Fibroblast of pulmonary artery (primary cell): Measurements from ENCODE around the gene PRDM2.

Source experiments
- DNase-seq: peaks from one replicate; pipeline ENCODE4 v3.0.0-alpha.2; 2010; ENCODE audit warnings: low read depth
- H3K4me3 ChIP-seq: replicated peaks from 2 replicates; pipeline ENCODE4 v1.5.1; 2011; ENCODE audit warnings: low read depth, mild to moderate bottlenecking, control low read depth, low read length, moderate library complexity
- TF ChIP-seq, protein P1 (sequence below): IDR thresholded peaks from 2 replicates; pipeline ENCODE4 v1.5.1; 2011; ENCODE audit warnings: mild to moderate bottlenecking, control low read depth, low read length, inconsistent platforms; ENCODE audit errors: missing control alignments

The PRDM2 gene

DNA sequence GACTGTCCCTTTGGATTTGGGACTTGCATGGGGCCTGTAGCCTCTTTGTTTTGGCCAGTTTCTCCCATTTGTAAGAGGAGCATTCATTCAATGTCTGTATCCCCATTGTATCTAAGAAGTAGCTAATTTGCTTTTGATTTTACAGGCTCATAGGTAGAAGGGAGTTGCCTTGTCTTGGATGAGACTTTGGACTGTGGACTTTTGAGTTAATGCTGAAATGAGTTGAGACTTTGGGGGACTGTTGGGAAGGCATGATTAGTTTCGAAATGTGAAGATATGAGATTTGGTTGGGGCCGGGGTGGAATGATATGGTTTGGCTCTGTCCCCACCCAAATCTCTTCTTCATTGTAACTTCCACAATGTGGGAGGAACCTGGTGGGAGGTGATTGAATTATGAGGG lies 151.7 kb downstream of the PRDM2 start:
- TF ChIP-seq, protein P1, sequence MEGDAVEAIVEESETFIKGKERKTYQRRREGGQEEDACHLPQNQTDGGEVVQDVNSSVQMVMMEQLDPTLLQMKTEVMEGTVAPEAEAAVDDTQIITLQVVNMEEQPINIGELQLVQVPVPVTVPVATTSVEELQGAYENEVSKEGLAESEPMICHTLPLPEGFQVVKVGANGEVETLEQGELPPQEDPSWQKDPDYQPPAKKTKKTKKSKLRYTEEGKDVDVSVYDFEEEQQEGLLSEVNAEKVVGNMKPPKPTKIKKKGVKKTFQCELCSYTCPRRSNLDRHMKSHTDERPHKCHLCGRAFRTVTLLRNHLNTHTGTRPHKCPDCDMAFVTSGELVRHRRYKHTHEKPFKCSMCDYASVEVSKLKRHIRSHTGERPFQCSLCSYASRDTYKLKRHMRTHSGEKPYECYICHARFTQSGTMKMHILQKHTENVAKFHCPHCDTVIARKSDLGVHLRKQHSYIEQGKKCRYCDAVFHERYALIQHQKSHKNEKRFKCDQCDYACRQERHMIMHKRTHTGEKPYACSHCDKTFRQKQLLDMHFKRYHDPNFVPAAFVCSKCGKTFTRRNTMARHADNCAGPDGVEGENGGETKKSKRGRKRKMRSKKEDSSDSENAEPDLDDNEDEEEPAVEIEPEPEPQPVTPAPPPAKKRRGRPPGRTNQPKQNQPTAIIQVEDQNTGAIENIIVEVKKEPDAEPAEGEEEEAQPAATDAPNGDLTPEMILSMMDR, result no peak

DNA sequence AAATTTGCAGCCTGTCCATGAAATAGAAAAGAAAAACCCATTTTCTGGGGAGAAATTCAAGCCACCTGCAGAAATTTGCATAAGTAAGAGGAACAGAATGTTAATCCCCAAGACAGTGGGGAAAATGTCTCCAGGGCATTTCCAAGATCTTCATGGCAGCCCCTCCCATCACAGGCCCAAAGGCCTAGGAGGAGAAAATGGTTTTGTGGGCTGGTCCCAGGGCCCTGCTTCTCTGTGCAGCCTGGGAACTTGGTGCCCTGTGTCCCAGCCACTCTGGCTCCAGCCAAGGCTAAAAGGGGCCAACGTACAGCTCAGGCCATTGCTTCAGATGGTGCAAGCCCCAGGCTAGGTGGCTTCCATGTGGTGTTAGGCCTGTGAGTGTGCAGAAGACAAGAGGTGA lies 155.6 kb downstream of the PRDM2 start:
- TF ChIP-seq, protein P1, result no peak
- DNase-seq, result no peak

More for the DNA sequence above, 151.7 kb downstream of the PRDM2 start:
- no peak for DNase-seq
- H3K4me3 ChIP-seq, result no peak overlapping the region

DNA sequence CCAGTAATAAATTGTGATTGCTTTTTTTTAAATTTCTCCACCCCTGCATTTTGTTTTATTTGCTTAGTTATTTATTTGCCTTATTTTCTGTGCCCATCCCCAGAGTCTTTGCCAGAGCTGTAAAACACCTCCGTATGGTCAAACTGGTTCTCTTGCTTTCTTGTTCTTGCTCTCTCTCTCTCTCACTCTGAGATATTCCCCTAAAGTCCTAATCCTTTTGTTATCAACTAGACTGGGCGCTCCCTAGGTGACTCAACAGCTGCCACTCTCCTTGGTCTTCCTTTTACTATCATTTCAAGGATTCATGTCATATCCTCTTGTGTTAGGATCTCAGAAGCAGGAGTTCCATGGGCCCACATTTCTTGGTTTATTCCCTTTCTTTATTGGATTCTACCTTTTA lies 160.0 kb downstream of the PRDM2 start:
- no peak for DNase-seq
- TF ChIP-seq, protein P1, result no peak
- H3K4me3 ChIP-seq, result no peak overlapping the region

More for the DNA sequence above, 155.6 kb downstream of the PRDM2 start:
- no peak overlapping the region for H3K4me3 ChIP-seq

DNA sequence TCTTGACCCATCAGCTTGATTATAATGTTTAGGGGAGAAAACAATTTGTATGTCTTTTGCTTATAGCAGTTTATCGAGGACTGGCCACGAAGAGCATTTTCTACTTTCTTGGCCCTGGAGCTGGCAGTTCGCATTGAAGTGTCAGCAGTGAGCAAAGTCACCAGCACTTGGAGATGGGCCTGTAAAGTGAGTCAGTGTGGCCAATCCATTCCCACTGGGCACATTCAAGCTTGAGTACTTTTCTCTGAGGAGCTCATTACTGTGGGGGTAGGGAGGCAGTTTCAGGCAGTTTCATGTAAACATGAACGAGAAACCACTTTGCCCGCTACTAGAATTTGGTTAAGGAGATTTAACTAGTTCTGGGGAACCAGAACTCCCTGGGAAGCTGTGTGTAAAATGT lies 164.8 kb downstream of the PRDM2 start:
- H3K4me3 ChIP-seq, result no peak overlapping the region
- TF ChIP-seq, protein P1, result no peak

DNA sequence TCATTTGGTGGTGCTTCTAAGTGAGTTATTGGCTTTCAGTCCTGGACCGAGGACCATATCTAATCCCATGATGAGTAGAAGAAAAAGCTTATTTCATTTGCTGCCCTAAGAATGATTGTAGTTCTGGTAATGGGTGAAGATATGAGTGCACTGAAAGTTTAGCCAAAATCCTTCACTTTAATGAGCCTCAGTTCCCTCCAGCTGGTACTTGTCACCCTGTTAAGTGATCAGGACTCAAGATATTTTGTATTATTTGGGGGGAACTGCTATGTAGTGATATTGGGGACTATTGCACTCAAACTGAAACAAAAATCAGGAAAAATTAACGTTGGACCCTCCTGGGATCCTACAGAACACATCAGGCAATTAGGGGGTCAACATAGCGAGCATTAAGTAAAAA lies 165.9 kb downstream of the PRDM2 start:
- H3K4me3 ChIP-seq, result no peak overlapping the region
- TF ChIP-seq, protein P1, result no peak
- DNase-seq, result no peak

More for the DNA sequence above, 164.8 kb downstream of the PRDM2 start:
- no peak for DNase-seq

DNA sequence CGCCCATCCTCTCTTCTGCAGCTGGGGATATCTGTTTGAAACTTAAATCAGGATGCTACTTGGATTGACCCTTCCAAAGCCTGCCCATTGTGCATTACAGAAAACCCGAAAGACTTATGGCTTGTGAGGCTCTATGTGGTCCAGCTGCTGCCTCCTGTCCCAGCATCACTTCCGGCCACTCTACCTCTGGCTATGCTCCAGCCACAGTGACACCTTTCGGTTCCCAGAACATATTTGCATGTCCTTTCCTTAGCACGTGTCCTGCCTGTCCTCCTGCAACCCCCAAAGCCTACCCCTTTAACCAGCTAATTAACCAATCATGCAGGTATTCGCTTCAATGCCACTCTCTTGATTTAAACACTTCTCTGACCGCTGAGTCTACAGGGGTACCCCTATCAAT lies 167.6 kb downstream of the PRDM2 start:
- no peak overlapping the region for H3K4me3 ChIP-seq
- DNase-seq, result no peak
- TF ChIP-seq, protein P1, result no peak

DNA sequence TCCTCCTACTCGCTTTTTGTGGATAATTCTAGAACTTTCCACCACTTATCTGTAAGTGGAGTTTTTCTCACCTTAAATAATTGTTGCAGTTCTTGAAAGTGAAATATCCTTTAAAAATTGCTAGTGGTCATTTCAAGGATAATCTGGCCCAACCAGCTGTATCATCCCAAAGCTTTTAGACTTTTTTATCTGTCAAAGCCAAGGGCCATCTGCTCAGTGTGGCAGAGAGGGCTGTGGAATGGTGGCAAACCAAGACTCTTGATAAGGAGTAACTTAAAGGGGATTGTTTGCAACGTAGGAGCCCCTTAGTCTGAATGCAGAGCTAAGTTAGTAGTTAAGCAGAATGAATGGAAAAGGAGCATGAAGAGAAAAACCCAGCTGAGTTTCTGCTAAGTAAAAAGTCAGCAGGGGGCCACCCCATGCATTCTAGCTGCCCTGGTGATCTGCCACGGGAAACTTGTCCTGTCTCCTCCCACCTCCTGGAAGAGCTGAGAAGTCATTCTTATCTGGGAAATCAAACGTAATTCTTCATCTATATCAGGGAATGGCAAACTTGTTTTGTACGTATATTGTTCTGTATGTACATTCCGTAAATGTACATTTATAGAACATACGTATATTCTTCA lies 169.3 kb downstream of the PRDM2 start:
- no peak for DNase-seq
- H3K4me3 ChIP-seq, result no peak overlapping the region
- TF ChIP-seq, protein P1, result no peak
